22Rv1 (cell line): ENCODE measurements around the gene RAB5B.

Source experiments
- CTCF ChIP-seq: fragments of 450-650 bp; IDR thresholded peaks from 2 replicates; pipeline ENCODE4 v1.5.1; 2017; ENCODE audit warnings: mild to moderate bottlenecking
- ZFX ChIP-seq: fragments of 450-650 bp; IDR thresholded peaks from 2 replicates; pipeline ENCODE4 v1.6.1; 2017; ENCODE audit warnings: antibody characterized with exemption, borderline replicate concordance

- no peak for TF ChIP-seq CTCF
- no peak for TF ChIP-seq ZFX
Measured at GRCh38 chr12:56038022-56038655, 64.3 kb downstream of the RAB5B start.
